HPDE6-E6E7 (cell line): ENCODE measurements around the gene KRTAP12-1.
"Not testable (repeated sequence)": the region's sequence is repeated elsewhere in the genome, so short reads cannot be mapped to it uniquely, and the experiment has no call there.

ENCODE experiments used
- DNase-seq: peaks from one replicate; pipeline ENCODE4 v3.0.0; 2011; ENCODE audit warnings: missing footprints; ENCODE audit errors: extremely low spot score

Gene KRTAP12-1

DNA sequence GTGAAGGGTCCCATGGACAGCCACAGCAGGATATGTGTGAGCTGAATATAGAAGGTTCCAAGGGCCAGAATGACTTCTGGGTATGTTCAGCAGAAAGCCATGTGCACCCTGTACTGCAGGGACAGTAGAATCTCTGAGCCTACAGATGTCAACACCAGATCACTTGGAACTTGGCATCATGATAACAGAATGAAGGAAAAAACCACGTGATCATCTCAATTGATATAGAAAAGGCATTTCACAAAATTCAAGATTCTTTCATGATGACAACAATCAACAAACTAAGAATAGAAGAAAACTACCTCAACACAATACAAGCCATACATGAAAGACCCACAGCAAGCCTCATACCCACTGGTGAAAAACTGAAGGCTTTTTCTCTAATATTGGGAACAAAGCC lies 14.4 kb downstream of the KRTAP12-1 start:
- DNase-seq = no peak

DNA sequence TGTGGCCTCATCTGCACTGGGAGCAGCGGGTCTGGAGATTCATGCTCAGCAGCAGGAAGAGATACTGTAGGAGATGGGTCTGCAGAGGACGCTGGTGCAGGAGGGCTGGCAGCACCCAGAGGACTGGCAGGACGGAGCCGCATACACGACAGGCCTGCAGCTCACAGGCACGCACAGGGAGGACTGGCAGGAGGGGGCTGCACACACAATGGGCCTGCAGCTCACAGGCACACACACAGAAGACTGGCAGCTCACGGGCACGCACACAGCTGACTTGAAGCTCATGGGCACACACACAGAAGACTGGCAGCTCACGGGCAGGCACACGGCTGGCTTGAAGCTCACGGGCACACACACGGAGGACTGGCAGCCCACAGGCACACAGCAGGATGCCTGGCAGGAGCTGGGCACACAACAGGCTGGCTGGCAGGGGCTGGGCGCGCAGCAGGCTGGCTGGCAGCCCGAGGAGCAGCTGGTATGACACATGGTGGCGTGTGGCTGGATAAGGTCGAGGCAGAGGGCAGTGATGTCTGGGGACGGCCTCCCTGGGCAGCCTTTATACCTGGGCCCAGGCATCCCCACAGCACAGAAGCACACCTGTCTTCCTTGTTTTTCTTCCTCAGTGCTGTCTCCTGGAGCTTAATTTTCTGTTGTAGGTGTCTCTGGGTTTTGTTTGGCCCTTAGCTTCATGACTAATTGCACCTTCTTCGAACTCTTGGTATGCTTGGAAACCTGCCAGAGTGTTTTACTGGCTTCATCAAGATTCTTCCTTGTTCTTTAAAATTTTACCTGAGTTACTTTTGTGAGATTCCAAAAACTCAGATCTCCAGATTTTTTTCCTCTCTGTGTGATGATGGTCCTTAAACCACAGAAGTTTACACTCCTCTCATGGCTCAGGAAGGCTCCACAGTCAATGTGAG lies 15.3 kb downstream of the KRTAP12-1 start, which contains the start of gene KRTAP12-2:
Gene KRTAP12-2 (minus strand): TSS at position 527 of the 920 bp plus-strand sequence. CDS start 41 bp downstream, at position 486.
- no peak for DNase-seq

DNA sequence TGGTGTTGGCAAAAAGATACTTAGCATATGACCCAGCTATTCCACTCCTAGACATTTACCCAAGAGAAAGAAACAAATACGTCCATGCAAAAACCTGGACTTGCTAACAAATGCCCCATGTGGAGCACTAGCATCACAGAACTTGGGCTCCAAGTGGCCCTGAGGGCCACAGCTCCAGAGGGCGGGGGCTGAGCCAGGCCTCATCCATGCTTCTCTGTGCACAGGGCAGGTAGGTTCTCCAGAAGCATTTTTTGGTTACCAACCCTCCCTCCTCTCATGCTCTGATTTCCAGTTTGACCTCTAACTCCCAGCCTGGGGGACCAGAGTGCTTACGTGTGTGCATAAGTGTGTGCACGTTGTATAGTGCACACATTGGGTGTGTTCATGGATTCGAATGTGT lies 17.3 kb downstream of the KRTAP12-1 start:
- DNase-seq = no peak

DNA sequence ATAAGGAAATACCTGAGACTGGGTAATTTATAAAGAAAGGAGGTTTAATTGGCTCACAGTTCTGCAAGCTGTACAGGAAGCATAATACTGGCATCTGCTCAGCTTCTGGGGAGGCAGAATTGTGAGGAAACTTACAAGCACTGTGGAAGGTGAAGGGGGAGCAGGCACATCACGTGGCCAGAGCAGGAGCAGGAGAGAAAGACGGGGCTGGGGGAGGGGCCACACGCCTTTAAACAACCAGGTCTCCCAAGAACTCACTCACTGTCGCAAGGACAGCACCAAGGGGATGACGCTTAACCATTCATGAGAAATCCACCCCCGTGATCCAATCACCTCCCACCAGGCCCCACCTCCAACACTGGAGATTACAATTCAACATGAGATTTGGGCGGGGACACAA lies 20.4 kb downstream of the KRTAP12-1 start:
- DNase-seq = not testable (repeated sequence)

DNA sequence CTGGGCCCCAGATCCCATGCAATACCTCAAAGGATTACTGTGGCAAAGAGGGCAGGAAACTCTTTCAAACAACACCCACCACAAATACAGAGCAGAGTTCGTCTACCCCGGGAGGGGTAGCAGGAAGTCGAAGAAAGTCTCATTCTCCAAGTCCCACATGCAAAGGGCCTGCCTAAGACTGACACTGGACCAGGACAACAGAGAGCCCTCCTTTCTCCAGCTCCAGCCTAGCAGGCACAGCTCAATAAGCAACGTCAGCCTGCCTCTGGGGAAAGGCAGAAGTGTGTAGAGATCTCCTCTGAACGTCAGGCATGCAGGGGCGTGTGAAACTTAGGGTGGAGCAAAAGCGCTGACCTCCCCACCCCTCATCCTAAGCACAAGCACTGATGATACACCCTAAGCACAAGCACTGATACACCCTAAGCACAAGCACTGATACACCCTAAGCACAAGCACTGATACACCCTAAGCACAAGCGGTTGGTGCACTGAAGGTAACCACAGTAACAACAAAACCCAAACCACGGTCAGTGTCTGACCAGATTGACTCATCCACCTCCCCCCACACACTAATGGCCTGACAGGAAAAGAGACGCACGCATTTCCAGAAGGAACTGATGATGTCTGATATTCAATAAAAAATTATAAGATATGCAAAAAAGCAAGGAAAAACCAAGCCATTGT lies 22.9 kb downstream of the KRTAP12-1 start:
- DNase-seq = no peak

DNA sequence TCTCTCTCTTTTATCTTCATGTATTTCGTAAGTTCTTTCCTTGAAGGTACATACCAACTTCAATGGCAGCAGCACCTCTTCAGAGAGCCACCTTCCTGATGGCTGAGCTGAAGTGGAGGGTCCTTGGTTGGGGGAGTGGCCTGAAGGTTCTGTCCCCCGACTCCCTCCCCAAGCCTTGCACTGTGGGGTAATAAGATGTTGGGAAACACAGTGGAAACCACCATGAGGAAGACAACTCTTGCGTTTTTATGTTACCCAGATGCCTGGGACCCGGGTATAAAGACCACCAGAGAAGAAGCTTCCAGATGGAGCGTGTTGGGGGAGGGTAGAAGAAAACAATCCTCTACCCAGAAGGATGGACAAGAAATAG lies 23.4 kb downstream of the KRTAP12-1 start:
- no peak for DNase-seq

DNA sequence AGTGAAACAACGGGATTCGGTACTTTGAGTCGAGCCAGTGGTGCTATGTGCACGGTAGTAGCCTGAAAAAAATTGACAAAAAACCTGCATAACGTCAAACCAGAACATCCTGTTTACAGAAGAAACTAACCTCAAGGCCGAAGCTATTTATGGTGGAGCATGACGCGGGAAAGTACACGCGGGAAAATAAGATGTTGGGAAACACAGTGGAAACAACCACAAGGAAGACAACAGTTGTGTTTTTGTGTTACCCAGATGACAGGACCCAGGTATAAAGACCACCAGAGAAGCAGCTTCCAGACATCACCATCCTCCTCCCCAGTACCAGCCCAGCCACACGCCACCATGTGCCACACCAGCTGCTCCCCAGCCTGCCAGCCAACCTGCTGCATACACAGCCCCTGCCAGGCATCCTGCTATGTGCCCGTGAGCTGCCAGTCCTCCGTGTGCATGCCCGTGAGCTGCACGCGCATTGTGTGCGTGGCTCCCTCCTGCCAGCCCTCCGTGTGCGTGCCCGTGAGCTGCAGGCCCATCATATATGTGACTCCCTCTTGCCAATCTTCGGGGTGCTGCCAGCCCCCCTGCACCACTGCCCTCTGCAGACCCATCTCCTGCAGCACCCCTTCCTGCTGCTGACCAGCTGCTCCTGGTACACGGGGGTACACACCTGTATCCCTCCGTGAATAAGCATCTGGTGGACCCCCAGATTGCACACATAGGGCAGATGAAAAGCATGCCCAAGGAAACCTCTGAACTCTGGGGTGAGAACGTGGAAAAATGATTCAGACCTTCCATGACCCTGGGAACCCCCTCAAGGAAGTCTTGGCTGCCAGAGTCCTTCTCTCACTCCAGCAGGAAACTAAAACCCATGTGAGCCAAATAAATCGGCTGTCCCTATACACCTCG lies 24.1 kb downstream of the KRTAP12-1 start, which contains the start of gene KRTAP12-3:
Gene KRTAP12-3 (plus strand): TSS at position 298 of the 906 bp plus-strand sequence. CDS start 48 bp downstream, at position 346.
- DNase-seq = no peak

DNA sequence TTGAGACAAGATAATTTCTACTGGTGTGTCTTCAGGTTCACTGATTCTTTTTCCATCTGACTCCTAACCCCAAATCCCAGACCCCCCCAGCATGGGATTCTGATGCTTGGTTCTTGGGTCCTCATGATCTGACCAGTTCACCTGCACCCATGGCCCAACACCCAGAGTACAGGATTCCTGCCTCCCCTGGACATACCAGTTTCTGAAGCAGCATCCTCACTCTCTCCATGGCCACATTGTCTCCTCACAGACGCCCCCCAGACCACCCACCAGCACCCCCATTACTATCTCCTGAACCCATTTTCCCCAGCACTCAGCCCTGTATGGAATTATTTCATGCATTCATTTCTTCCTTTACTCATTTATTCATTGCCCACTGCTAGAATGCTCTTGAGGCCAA lies 25.1 kb downstream of the KRTAP12-1 start:
- no peak for DNase-seq

DNA sequence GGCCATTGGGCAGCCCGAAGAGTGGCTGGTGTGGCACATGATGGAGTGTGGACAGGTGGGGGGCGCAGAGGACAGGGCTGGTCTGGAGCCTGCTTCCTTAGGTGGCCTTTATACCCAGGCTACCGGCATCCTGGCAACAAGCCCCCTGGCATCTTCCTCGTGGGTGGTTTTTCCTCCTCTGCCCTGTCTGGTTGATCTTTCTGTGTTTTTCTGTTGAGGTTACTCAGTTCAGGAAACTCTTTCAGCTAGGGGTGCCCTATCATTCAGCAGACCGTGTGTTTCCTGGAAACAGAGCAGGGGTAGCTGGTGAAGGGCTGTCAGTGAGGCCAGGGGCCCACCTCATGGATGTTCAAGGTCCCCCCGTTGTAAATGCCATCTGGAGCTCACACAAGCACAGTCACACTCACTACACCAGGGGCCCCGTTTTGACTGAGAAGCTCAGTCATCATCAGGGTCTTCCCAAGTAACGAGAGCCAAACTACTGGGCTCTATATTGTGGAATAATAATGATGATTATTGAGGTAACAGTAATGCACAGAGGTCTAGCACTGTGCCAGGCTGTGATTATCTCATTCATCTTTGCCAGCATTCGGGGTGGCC lies 27.3 kb downstream of the KRTAP12-1 start, which contains the start of gene KRTAP12-4:
Gene KRTAP12-4 (minus strand): TSS at position 84 of the 600 bp plus-strand sequence. CDS start 45 bp downstream, at position 39.
- no peak for DNase-seq

DNA sequence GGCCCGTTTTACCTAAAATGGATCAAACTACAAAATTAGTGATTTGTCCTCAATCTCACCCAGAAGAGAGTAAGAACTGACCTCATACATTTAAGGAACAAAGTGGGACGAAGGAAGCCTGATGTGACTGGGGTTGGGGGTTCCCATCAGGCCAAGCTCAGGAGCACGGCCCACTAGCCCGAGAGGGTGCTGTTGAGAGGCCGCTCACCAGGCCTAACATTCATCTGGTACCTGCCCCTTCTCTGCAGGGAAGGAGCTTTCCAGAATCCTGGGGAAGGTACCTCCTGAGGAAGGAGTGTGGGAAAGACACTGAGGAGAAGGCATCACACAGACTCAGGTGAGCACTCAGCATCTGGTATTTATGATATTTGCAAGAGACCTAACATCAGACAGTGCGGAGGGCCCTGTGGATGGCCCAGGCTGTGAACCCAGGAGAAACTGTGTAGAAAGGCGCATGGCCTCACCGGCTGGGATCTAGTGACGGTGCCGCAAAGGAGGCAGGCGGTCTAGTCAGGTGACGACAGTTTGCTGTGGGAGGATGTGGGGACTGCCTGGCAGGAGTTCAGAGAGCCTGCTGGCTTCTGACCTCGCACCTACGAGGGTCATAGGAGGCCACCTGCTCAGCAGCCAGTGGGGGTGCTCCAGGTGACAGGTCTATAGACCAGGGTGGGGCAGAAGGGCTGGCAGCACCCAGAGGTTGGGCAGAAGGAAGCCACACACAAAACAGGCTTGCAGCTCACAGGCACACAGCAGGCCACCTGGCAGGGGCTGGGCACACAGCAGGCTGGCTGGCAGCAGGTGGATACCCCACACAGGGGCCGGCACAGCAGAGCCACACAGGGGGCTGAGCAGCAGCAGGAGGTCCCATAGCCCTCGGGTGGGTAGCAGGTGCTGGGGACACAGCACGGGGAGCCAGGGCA lies 28.0 kb downstream of the KRTAP12-1 start:
- DNase-seq = no peak

DNA sequence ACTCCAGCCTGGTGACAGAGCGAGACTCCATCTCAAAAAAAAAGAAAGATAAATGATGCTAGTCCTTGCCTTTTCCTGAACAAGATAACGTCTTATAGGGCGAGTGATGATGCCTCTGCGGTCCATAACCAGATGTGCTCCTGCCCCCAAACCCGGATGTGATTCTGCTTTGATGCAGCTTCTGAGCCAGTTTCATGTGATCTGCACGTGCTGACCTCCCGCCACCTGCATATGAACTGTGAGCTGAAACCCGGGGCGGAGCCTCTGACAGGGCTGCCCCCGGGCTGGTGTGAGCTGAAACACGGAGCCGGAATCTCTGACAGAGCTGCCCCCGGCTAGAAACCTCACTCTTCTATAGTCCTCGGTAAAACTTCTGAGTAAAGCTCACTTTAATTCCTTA lies 28.8 kb downstream of the KRTAP12-1 start:
- no peak for DNase-seq

DNA sequence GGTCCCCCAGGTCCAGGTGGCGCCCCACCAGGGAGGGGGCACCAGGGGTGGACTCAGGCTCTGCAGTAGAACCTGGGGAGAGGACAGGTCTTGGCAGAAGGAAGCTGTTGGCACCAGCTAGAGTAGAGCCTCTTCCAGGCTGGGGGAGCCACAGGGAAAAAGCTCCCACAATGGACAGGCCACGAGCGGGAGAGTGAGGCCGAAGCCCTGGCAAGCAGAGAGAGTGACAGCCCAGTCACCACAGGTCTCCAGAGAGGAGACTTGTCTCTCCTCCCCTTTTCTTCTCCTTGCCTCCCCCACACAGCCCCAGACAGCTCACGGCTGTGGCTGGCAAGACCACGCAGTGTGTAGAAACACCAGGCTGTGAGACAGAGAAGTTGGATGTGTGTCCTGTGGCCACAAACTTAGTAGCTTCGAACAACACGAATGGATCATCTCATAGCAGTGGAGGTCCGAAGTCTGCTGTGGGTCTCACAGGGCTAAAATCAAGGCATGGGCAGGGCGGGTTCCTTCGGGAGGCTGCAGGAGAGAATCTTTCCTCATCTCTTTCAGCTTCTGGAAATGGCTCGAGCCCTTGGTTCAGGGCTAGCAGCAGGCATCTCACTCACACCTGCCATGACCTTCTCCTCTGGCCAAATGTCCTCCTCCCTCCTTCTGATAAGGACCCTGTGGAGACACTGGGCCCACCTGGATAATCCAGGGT lies 30.8 kb downstream of the KRTAP12-1 start:
- DNase-seq = no peak

DNA sequence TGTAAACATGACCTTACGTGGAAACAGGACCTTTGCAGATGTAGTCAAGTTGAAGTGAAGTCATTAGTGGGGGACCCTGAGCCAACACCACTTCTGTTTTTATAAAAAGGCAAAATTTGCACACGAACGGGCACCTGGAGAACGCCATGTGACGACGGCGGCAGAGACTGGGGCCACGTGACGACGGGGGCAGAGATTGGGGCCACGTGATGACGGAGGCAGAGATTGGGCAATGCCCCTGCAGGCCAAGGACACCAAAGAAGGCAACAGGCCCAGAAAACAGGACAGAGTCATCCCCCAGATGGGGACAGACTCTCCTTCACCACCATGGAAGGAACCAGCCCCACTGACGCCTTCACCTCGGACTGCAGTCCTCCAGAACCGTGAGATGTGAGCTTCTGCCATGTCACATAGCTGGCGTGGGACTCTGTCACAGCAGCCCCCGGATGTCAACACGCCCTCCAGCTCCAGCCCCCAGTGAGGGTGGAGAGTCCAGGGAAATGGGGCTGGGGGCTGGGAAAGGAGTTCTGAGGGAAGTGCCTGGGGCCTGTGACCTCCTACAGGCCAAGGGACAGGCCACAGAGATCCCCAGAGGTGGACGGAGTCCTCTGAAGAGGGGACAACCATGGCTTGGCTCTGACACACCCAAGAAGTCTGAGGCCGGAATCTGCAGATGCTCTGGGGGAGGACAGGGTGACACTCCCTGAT lies 31.5 kb downstream of the KRTAP12-1 start:
- DNase-seq = no peak

DNA sequence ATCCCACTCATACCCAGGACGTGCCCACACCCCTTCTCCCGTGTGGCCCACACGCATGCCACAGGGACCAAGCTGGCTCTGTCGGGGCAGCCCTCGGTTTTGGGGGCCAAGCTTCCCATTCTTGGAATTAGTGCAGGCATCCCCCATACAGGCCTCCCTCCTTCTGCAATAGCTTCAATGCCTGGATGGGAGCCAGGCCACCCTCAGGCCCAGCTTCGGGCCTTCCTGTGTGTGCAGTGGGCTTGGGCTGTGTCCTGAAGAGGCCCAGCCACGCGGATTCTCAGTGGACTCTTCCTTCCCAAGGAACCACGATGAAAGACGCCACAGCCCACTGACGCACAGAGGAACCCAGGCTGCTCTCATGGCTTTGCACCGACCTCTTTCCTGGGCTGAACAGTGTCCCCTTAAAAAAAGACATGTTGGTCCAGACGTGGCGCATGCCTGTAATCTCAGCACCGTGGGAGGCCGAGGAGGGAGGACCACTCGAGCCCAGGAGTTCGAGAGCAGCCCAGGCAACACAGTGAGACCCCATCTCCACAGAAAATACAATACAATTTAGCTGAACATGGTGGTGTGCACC lies 32.4 kb downstream of the KRTAP12-1 start:
- no peak for DNase-seq

DNA sequence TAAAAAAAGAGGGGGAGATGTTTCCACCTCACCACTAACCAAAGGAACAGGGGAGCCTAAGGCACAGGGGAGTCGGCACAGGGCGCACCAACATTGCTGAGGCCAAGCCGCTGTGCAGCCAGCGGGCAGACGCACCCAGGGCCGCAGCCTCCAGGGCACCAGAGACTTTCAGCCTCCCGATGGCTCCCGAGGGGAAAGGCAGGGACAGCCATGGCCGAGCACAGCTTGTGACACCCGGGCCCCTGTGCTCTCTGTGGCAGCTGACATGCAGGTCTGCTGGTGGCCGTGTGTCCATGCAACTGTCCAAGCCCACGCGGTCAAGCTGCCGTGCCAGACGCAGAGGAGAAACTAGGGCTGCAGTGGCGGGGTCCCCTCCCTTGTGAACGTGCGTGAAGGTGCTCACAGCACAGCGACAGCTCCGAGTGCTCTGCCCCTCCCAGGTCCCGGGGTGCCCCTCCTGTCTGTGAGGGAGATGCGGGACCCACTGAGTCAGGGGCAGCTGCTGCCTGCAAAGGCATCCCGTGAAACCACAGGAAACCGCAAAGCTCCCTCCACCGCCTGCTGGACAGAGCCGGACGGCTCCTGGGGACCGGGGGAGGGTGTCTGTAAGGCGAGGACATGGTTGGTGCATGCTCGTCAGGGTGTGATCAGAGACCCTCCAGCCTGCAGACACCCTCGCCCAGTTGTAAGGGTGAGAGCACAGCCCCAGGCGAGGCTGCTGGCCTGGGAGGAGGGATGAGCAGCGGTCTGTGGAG lies 33.2 kb downstream of the KRTAP12-1 start:
- DNase-seq = no peak

DNA sequence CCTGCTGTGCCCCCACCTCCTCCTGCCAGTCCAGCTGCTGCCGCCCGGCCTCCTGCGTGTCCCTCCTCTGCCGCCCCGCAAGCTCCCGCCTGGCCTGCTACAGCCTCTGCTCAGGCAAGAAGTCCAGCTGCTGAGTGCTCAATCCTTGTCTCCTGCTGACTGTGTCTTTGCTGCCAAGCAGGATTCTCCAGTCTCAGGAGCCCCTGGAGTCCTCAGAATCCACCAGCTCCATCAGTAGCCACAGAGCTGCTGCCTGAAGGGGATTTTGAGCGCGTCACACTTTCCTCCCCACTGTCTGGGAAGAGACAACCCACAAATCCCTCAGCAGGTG lies 34.8 kb downstream of the KRTAP12-1 start:
- DNase-seq = no peak

DNA sequence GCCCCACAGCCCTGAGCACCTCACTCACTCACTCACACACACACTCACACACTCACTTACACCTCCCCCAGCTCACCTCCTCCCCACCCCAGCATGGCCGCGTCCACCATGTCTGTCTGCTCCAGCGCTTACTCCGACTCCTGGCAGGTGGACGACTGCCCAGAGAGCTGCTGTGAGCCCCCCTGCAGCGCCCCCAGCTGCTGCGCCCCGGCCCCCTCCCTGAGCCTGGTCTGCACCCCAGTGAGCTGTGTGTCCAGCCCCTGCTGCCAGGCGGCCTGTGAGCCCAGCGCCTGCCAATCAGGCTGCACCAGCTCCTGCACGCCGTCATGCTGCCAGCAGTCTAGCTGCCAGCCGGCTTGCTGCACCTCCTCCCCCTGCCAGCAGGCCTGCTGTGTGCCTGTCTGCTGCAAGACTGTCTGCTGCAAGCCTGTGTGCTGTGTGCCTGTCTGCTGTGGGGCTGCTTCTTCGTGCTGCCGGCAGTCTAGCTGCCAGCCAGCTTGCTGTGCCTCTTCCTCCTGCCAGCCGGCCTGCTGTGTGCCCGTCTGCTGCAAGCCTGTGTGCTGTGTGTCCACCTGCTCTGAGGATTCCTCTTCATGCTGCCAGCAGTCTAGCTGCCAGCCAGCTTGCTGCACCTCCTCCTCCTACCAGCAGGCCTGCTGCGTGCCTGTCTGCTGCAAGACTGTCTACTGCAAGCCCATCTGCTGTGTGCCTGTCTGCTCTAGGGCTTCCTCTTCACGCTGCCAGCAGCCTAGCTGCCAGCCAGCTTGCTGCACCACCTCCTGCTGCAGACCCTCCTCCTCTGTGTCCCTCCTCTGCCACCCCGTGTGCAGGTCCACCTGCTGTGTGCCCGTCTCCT lies 35.4 kb downstream of the KRTAP12-1 start, which contains the start of gene KRTAP10-11:
Gene KRTAP10-11 (plus strand): TSS at position 49 of the 856 bp plus-strand sequence. CDS start 45 bp downstream, at position 94.
- not testable (repeated sequence) for DNase-seq
